SU-DHL-6 (cell line): ENCODE measurements around the gene SEMA3B.
A peak's percentile ranks its signal among the peaks of the same experiment; 100 is the strongest.

Experiments
- H2AFZ ChIP-seq: fragments of 200-600 bp; sonication (generic); 2 replicates; pipeline ENCODE4 v1.6.1; 2014; ENCODE audit warnings: low read depth, mild to moderate bottlenecking, moderate library complexity, mixed read lengths, antibody characterized with exemption, low read length; ENCODE audit not compliant: severe bottlenecking
- H3F3A ChIP-seq: fragments of 200-600 bp; shearing (Covaris generic); 2 replicates; pipeline ENCODE4 v1.6.0; 2016; ENCODE audit warnings: antibody characterized with exemption, mild to moderate bottlenecking; ENCODE audit not compliant: insufficient read depth
- H3K27ac ChIP-seq: fragments of 200-600 bp; sonication (generic); 2 replicates; pipeline ENCODE4 v1.5.1; 2016; ENCODE audit warnings: low read depth, mild to moderate bottlenecking, low read length, moderate library complexity, mixed read lengths
- H3K27me3 ChIP-seq: fragments of 200-600 bp; sonication (generic), shearing (Covaris generic); 2 replicates; pipeline ENCODE4 v1.6.0; 2014; ENCODE audit warnings: mild to moderate bottlenecking, low read length
- H3K36me3 ChIP-seq: fragments of 200-600 bp; sonication (generic); 2 replicates; pipeline ENCODE4 v1.6.1; 2014; ENCODE audit warnings: mild to moderate bottlenecking, low read length, mixed read lengths
- H3K4me2 ChIP-seq: fragments of 300-600, 200-600 bp; shearing (Covaris generic), sonication (generic); 2 replicates; pipeline ENCODE4 v1.6.0; 2014; ENCODE audit warnings: low read length, low read depth, mild to moderate bottlenecking; ENCODE audit not compliant: poor library complexity, severe bottlenecking
- H3K4me3 ChIP-seq: fragments of 200-600 bp; sonication (generic); 2 replicates; pipeline ENCODE4 v1.5.1; 2014; ENCODE audit warnings: antibody characterized with exemption, low read length, mild to moderate bottlenecking, mixed read lengths; ENCODE audit not compliant: insufficient read depth, poor library complexity, severe bottlenecking
- H3K79me2 ChIP-seq: fragments of 200-600 bp; sonication (generic); 2 replicates; pipeline ENCODE4 v1.6.1; 2014; ENCODE audit warnings: mild to moderate bottlenecking, low read length, moderate library complexity; ENCODE audit not compliant: insufficient read depth
- H3K9ac ChIP-seq: fragments of 200-600 bp; sonication (generic); 2 replicates; pipeline ENCODE4 v1.7.0; 2014; ENCODE audit warnings: mild to moderate bottlenecking, low read length
- H3K9me2 ChIP-seq: fragments of 200-600 bp; sonication (generic); replicated peaks from 2 replicates; pipeline ENCODE4 v1.6.1; 2014; ENCODE audit warnings: low read length; ENCODE audit not compliant: insufficient read depth
- H3K9me3 ChIP-seq: fragments of 200-600 bp; sonication (generic); 2 replicates; pipeline ENCODE4 v1.6.1; 2014; ENCODE audit warnings: low read length, mixed read lengths; ENCODE audit not compliant: insufficient read depth
- H4K20me1 ChIP-seq: fragments of 200-600 bp; sonication (generic); 2 replicates; pipeline ENCODE4 v1.6.1; 2014; ENCODE audit warnings: low read depth, mild to moderate bottlenecking, antibody characterized with exemption, low read length, moderate library complexity, mixed read lengths
- EZH2phosphoT487 ChIP-seq: fragments of 200-600 bp; sonication (generic), shearing (Covaris generic); conservative IDR thresholded peaks from 2 replicates; pipeline ENCODE4 v1.6.1; 2018; ENCODE audit warnings: mild to moderate bottlenecking, antibody characterized with exemption, low read length, moderate library complexity, mixed read lengths
- TF ChIP-seq, protein P1 (sequence below): fragments of 200-600 bp; sonication (generic); IDR thresholded peaks from one replicate; pipeline ENCODE4 v1.5.1; 2017; ENCODE audit warnings: antibody characterized with exemption, mild to moderate bottlenecking, low read length, moderate library complexity; ENCODE audit not compliant: insufficient read depth, poor library complexity, severe bottlenecking

SEMA3B gene

DNA sequence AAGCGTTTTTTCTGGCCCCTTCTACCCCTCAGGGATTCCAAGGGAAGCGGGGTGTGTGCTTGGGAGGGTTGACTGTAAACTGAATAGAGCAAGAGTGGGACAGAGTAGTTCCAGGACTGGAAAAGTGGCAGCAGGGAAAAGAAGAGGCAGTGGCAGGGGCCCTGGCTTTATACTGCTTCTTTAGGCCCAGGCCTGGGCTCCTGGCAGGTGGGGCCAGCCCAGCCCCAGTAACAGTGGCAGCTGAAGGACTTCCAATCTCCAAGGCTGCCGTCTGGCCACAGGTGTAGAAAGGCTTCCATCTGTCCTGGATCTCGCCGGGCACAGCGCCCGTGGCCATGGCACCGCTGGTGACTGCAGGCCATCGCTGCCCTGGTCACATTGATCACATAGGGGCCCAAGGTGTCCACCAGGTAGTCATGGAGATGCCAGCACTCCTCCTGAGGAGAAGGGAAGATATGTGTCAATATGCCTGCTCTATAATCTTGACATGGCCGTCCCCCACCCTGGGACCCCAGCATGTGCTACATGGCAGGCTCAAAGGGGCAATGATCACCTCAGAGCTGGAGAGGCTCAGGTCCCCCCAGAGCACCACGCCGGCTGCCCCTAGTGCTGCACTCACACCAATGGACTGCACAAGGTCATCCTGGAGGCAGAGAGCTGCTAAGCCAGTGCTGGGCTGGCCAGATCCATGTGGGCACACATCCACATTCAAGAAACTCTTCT is 24.3 kb downstream of the SEMA3B start:
- Histone ChIP-seq H3K4me2 (peak overlapping the region; percentile 85), H3K79me2 (peaks cover 22% of the 10 kb centered on the region), H3F3A (no peaks in the 10 kb centered on the region), H3K27ac (peak overlapping the region; percentile 46), H3K27me3 (no peaks in the 10 kb centered on the region), H3K4me3 (peak overlapping the region; percentile 46), H3K9ac (peak overlapping the region; percentile 96), H4K20me1 (no peaks in the 10 kb centered on the region), H3K36me3 (no peaks in the 10 kb centered on the region), H3K9me3 (no peaks in the 10 kb centered on the region), H3K9me2 (no peaks in the 10 kb centered on the region), H2AFZ (no peak overlapping the region)
- no peak for TF ChIP-seq EZH2phosphoT487
- TF ChIP-seq, protein P1, sequence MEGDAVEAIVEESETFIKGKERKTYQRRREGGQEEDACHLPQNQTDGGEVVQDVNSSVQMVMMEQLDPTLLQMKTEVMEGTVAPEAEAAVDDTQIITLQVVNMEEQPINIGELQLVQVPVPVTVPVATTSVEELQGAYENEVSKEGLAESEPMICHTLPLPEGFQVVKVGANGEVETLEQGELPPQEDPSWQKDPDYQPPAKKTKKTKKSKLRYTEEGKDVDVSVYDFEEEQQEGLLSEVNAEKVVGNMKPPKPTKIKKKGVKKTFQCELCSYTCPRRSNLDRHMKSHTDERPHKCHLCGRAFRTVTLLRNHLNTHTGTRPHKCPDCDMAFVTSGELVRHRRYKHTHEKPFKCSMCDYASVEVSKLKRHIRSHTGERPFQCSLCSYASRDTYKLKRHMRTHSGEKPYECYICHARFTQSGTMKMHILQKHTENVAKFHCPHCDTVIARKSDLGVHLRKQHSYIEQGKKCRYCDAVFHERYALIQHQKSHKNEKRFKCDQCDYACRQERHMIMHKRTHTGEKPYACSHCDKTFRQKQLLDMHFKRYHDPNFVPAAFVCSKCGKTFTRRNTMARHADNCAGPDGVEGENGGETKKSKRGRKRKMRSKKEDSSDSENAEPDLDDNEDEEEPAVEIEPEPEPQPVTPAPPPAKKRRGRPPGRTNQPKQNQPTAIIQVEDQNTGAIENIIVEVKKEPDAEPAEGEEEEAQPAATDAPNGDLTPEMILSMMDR: no peak

DNA sequence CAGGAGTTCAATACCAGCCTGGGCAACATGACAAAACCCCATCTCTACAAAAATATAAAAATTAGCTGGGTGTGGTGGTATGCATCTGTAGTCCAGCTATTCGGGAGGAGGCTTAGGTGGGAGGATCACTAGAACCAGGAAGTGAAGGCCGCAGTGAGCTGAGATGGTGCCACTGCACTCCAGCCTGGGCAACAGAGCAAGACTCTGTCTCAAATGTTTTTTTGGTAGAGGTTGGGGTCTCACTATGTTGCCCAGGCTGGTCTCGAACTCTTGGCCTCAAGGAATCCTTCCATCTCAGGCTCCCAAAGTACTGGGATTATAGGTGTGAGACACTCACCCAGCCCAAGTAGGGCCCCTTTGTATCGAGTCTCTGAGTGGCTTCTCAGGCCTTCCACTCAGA is 25.1 kb downstream of the SEMA3B start:
- no peak overlapping the region for H3K4me3 ChIP-seq
- H3K4me2 ChIP-seq: no peak overlapping the region
- H3K9ac ChIP-seq: no peak overlapping the region
- TF ChIP-seq, protein P1: no peak
- no peak for TF ChIP-seq EZH2phosphoT487
- no peak overlapping the region for H2AFZ ChIP-seq
- no peak overlapping the region for H3K27ac ChIP-seq
- H3K9me3 ChIP-seq: no peaks in the 10 kb centered on the region
- no peaks in the 10 kb centered on the region for H3K27me3 ChIP-seq
- no peaks in the 10 kb centered on the region for H3K36me3 ChIP-seq
- no peaks in the 10 kb centered on the region for H4K20me1 ChIP-seq
- H3K9me2 ChIP-seq: no peaks in the 10 kb centered on the region
- peaks cover 22% of the 10 kb centered on the region for H3K79me2 ChIP-seq
- H3F3A ChIP-seq: no peaks in the 10 kb centered on the region

DNA sequence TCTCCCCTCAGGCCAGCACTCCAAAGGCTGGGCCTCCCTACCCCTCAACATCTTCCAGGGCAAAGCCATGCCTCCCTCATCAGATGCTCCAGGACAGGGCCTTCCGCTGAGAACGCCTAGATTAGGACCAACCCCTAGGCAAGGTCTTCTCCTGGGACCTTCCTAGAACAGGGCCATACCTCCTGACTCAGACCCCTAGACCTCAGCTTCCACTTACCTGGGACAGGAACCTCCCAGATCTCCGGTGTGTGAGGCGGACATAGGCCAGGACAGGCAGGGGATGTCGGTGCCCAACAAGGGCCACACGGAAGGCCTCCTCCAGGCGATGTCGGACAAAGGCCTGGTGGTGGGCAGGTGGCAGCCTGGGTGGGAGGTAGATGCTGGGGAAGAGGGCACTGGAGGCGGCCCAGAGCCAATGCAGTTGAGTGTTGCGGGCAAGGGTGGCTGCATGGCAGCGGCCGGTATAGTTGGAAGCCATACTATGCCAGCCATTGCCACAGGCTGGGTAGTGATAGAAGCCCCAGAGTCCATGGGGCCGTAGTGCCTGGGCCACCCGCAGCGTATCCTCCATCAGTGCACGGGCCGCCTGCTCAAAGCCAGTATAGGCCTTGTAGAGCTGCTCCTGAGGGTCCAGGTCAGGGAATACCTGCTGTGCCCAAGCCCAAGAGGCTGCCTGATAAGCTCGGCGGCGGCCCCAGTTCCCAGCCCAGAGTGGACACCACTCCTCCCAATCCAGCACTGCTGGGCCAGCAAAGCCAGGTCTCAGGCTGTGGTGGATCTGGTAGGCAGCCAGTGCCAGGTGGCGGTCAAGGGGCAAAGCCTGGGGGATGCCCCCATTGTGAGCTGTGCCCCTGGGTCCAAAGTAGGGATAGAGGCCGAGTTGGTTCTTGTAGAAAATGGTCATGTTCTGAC is 25.8 kb downstream of the SEMA3B start:
- H2AFZ ChIP-seq: no peak overlapping the region
- H3K9ac ChIP-seq: no peak overlapping the region
- H3K27me3 ChIP-seq: no peaks in the 10 kb centered on the region
- H3K9me2 ChIP-seq: no peaks in the 10 kb centered on the region
- no peaks in the 10 kb centered on the region for H4K20me1 ChIP-seq
- no peak overlapping the region for H3K4me2 ChIP-seq
- peaks cover 22% of the 10 kb centered on the region for H3K79me2 ChIP-seq
- no peak overlapping the region for H3K27ac ChIP-seq
- H3F3A ChIP-seq: no peaks in the 10 kb centered on the region
- no peaks in the 10 kb centered on the region for H3K9me3 ChIP-seq
- H3K36me3 ChIP-seq: no peaks in the 10 kb centered on the region
- no peak for TF ChIP-seq EZH2phosphoT487
- TF ChIP-seq, protein P1: no peak
- H3K4me3 ChIP-seq: no peak overlapping the region
